Astrocyte of the cerebellum (primary cell): ENCODE results near the gene TMEM134.
"Not testable (repeated sequence)": the region's sequence is repeated elsewhere in the genome, so short reads cannot be mapped to it uniquely, and the experiment has no call there.

Experiments
- DNase-seq: peaks from one replicate; pipeline ENCODE4 v3.0.0-alpha.2; 2011; ENCODE audit warnings: low read depth
- H3K4me3 ChIP-seq: 2 replicates; pipeline ENCODE4 v1.5.1; 2011; ENCODE audit warnings: mild to moderate bottlenecking, low read depth, low read length, moderate library complexity
- CTCF ChIP-seq: IDR thresholded peaks from 2 replicates; pipeline ENCODE4 v1.5.1; 2012; ENCODE audit warnings: low read length, low read depth, moderate library complexity, mild to moderate bottlenecking; ENCODE audit errors: missing control alignments
- in situ Hi-C: cut with HindIII; loops from 2 replicates; pipeline ENCODE4 v1.10.0; 2017; ENCODE audit warnings: low sequenced_read_pairs

The TMEM134 gene

GRCh38 chr11:67490727-67491065 is 21.6 kb upstream of the TMEM134 start:
- in situ Hi-C loops = no loop called here
- no peak overlapping the region for H3K4me3 ChIP-seq
- TF ChIP-seq CTCF = no peak
- no peak for DNase-seq

GRCh38 chr11:67489885-67490726 is 21.1 kb upstream of the TMEM134 start:
- in situ Hi-C loops = no loop called here
- no peak overlapping the region for H3K4me3 ChIP-seq
- no peak for DNase-seq
- no peak for TF ChIP-seq CTCF

- no peak overlapping the region for H3K4me3 ChIP-seq
- TF ChIP-seq CTCF = no peak
- in situ Hi-C loops = no loop called here
- no peak for DNase-seq
Observed at GRCh38 chr11:67489203-67489884, 20.3 kb upstream of the TMEM134 start.

GRCh38 chr11:67486481-67487195 is 17.6 kb upstream of the TMEM134 start:
- no peak for TF ChIP-seq CTCF
- no peak overlapping the region for H3K4me3 ChIP-seq
- no peak for DNase-seq
- in situ Hi-C loops = no loop called here

GRCh38 chr11:67485873-67486361 is 16.9 kb upstream of the TMEM134 start:
- in situ Hi-C loops, DNase-seq, H3K4me3 ChIP-seq: not testable (repeated sequence)

GRCh38 chr11:67484847-67485311 is 15.8 kb upstream of the TMEM134 start:
- in situ Hi-C loops = no loop called here
- TF ChIP-seq CTCF = no peak
- no peak for DNase-seq
- H3K4me3 ChIP-seq = no peak overlapping the region
